Pulmonary artery endothelial cell (primary cell): ENCODE measurements around the gene ALOX12B. TPM values are rescaled to one million over a fixed set of nuclear protein-coding genes. Genes with fewer than 3 reads are reported as not detected.
"Not testable (repeated sequence)": the region's sequence is repeated elsewhere in the genome, so short reads cannot be mapped to it uniquely, and the experiment has no call there.

Source experiments
- DNase-seq: peaks from one replicate; pipeline ENCODE4 v3.0.0-alpha.2; 2011; ENCODE audit warnings: low read depth, low spot score
- total RNA-seq: library from RNA; depleted of rRNA; stranded (reverse); fragments of >200 nt; gene quantifications from 2 replicates; pipeline ENCODE4 v1.2.3, GENCODE V29; 2014

ALOX12B gene
- total RNA-seq, 1 donor from 2014 or later: not detected

- no peak for DNase-seq
These were observed 42.4 kb downstream of the ALOX12B start for GRCh38 chr17:8044819-8045810.

- DNase-seq: no peak
These were observed 45.5 kb downstream of the ALOX12B start for GRCh38 chr17:8041979-8042378.

GRCh38 chr17:8041249-8041928, 46.1 kb downstream of the ALOX12B start:
- no peak for DNase-seq

- DNase-seq: no peak
These were observed 47.8 kb downstream of the ALOX12B start for GRCh38 chr17:8039611-8040168.

- no peak for DNase-seq
These were observed 48.4 kb downstream of the ALOX12B start, which contains the start of gene ALOX15B for GRCh38 chr17:8038954-8039610. ALOX15B (plus strand) TSS chr17:8039059; CDS start chr17:8039156, 97 bp downstream.

GRCh38 chr17:8032442-8032841, 55.1 kb downstream of the ALOX12B start:
- DNase-seq: no peak

GRCh38 chr17:8031950-8032349, 55.6 kb downstream of the ALOX12B start:
- DNase-seq: no peak

GRCh38 chr17:8031261-8031661, 56.3 kb downstream of the ALOX12B start:
- no peak for DNase-seq

GRCh38 chr17:8029121-8029520, 58.4 kb downstream of the ALOX12B start:
- DNase-seq: no peak

GRCh38 chr17:8025176-8025911, 62.2 kb downstream of the ALOX12B start:
- DNase-seq: no peak

- not testable (repeated sequence) for DNase-seq
These were observed 63.4 kb downstream of the ALOX12B start for GRCh38 chr17:8024161-8024560.

Other genes starting within 250 kb of the ALOX12B start
- 5.8 and 19.8 TPM in 2 replicates for gene TMEM88, start 232.7 kb downstream of the ALOX12B start, total RNA-seq
- 95.4 and 120 TPM in 2 replicates for gene NAA38, start 230.2 kb downstream of the ALOX12B start, total RNA-seq
- 9.8 and 13.2 TPM in 2 replicates for gene CYB5D1, start 229.7 kb downstream of the ALOX12B start, total RNA-seq
- gene CHD3, start 198.9 kb downstream of the ALOX12B start, total RNA-seq: 144 and 220 TPM in 2 replicates
- 0.86 and 1.2 TPM in 2 replicates for gene RNF227, start 171.4 kb downstream of the ALOX12B start, total RNA-seq
- 0.20 and 0.32 TPM in 2 replicates for gene KCNAB3, start 157.9 kb downstream of the ALOX12B start, total RNA-seq
- gene TRAPPC1, start 155.8 kb downstream of the ALOX12B start, total RNA-seq: 43.6 and 62.4 TPM in 2 replicates
- gene CNTROB, start 155.5 kb downstream of the ALOX12B start, total RNA-seq: 17.9 and 23.7 TPM in 2 replicates
- gene GUCY2D, start 85.1 kb downstream of the ALOX12B start, total RNA-seq: not detected in 2 replicates
- not detected in 2 replicates for gene ALOX15B, start 48.7 kb downstream of the ALOX12B start, total RNA-seq
- gene ALOXE3, start 30.8 kb upstream of the ALOX12B start, total RNA-seq: not detected in 2 replicates
- 0.14 and 0.40 TPM in 2 replicates for gene HES7, start 36.4 kb upstream of the ALOX12B start, total RNA-seq
- 8.0 and 11.3 TPM in 2 replicates for gene PER1, start 64.7 kb upstream of the ALOX12B start, total RNA-seq
- 3.9 and 4.0 TPM in 2 replicates for gene VAMP2, start 75.2 kb upstream of the ALOX12B start, total RNA-seq
- 15.8 and 33.2 TPM in 2 replicates for gene TMEM107, start 88.7 kb upstream of the ALOX12B start, total RNA-seq
- gene BORCS6, start 102.5 kb upstream of the ALOX12B start, total RNA-seq: 9.6 and 13.4 TPM in 2 replicates
- 34.4 and 60.2 TPM in 2 replicates for gene AURKB, start 122.9 kb upstream of the ALOX12B start, total RNA-seq
- 5.5 and 10.6 TPM in 2 replicates for gene CTC1, start 160.3 kb upstream of the ALOX12B start, total RNA-seq
- 40.7 and 52.3 TPM in 2 replicates for gene PFAS, start 161.6 kb upstream of the ALOX12B start, total RNA-seq
- 17.1 and 17.6 TPM in 2 replicates for gene RANGRF, start 201.0 kb upstream of the ALOX12B start, total RNA-seq
- 0.67 and 1.1 TPM in 2 replicates for gene SLC25A35, start 207.7 kb upstream of the ALOX12B start, total RNA-seq
- gene ARHGEF15, start 222.5 kb upstream of the ALOX12B start, total RNA-seq: 12.7 and 17.9 TPM in 2 replicates